ENCODE measurements around the gene GPC1.

GPC1 gene

DNA sequence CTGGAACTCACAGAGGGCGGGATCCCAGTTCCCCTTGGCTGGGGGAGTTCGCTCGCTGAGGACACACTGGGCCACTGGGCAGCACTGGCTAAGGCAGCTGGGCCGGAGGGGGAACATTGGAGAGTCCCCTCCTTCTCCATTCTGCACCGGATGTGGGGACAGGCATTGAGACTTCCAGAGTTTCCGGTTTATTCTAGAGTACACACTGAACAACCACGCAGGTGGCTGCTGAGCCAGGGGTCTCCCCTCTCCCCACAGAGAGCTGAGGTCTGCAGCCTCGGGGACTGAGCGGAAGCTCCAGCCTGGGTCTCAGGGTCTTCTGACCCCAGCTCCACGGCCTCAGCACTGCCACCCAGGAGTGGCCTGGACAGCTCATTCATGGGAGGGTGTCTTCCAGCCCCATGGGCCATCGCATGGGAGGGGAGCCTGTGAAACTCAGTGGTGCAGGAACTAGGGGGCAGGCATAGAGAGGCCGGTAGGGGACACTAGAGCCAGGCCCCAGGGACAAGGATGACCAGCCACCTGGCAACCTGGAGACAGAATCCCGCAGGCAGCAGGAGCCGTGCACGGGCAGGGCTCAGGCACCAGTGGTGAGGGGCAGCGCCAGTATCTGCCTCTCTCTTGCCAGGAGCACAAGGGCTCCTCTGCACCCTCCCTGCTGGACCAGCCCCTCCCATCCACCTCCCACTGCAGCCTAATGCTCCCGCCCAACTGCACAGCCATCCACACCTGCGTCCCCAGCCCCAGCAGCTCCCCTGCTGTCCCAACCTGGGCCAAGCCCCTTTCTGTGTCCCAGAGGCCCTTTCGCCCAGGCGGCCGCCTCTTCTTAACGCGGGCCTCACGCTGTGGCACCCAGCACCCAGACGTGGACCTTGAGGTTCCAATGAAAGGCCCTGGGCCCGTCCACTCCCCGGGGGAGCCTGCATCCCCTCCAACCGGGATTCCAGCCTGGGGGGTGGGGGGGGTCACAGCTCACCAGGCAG, 45.1 kb upstream of the GPC1 start:
- TF ChIP-seq, protein P1, sequence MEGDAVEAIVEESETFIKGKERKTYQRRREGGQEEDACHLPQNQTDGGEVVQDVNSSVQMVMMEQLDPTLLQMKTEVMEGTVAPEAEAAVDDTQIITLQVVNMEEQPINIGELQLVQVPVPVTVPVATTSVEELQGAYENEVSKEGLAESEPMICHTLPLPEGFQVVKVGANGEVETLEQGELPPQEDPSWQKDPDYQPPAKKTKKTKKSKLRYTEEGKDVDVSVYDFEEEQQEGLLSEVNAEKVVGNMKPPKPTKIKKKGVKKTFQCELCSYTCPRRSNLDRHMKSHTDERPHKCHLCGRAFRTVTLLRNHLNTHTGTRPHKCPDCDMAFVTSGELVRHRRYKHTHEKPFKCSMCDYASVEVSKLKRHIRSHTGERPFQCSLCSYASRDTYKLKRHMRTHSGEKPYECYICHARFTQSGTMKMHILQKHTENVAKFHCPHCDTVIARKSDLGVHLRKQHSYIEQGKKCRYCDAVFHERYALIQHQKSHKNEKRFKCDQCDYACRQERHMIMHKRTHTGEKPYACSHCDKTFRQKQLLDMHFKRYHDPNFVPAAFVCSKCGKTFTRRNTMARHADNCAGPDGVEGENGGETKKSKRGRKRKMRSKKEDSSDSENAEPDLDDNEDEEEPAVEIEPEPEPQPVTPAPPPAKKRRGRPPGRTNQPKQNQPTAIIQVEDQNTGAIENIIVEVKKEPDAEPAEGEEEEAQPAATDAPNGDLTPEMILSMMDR (IDR thresholded peaks at IDR 0.05; ENCODE audit: insufficient read depth, low read depth, low read length, missing control alignments), result no peak
- H3K4me3 ChIP-seq (ENCODE audit: low read length), result no peak overlapping the region
- DNase-seq (ENCODE audit: low read depth), result no peak

DNA sequence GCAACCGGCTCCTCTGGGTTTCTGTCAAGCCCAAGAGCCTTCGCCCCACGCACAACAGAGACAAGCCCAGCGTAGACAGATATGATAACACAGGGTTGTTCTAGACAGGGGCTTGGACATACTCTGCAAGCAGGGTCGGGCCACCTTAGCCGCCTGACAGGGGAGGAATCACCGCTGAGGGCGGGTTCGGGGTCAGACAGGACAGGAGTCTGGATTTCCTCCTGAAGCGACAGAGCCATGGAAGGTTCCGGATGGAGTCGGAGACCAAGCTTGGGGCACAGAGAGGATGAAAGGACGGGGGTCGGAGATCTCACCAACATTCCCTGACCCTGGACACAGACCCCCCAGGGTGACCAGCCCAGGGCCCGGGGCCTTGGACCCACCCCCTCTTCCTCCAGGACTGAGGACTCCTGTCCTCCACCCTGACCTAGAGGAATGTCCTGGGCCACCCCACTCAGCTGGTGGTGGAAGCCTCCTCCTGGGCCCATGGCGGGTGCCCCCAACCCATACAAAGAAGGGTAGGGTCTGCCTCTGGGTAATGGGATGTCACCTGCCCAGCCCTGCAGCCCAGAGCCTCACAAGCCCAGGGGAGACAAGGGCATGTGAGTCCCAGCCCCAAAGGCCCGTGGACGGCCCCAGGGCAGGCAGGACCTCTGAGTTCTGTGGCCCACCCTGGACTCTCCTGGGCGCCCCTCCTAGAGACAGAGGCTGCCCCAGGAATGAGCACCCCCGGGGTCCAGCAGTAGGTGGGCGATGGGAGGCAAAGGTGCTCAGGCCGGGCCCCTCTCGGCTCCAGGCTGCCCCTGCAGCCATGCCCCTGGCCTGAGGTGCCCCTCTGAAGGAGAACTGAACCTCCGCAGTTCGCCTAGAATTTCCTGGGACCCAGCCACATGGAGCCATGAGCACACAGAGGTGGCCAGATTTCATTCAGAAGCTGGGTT, 44.1 kb upstream of the GPC1 start:
- H3K4me3 ChIP-seq (ENCODE audit: low read length), result no peak overlapping the region
- TF ChIP-seq, protein P1 (IDR thresholded peaks at IDR 0.05; ENCODE audit: insufficient read depth, low read depth, low read length, missing control alignments), result no peak
- DNase-seq (ENCODE audit: low read depth), result no peak

DNA sequence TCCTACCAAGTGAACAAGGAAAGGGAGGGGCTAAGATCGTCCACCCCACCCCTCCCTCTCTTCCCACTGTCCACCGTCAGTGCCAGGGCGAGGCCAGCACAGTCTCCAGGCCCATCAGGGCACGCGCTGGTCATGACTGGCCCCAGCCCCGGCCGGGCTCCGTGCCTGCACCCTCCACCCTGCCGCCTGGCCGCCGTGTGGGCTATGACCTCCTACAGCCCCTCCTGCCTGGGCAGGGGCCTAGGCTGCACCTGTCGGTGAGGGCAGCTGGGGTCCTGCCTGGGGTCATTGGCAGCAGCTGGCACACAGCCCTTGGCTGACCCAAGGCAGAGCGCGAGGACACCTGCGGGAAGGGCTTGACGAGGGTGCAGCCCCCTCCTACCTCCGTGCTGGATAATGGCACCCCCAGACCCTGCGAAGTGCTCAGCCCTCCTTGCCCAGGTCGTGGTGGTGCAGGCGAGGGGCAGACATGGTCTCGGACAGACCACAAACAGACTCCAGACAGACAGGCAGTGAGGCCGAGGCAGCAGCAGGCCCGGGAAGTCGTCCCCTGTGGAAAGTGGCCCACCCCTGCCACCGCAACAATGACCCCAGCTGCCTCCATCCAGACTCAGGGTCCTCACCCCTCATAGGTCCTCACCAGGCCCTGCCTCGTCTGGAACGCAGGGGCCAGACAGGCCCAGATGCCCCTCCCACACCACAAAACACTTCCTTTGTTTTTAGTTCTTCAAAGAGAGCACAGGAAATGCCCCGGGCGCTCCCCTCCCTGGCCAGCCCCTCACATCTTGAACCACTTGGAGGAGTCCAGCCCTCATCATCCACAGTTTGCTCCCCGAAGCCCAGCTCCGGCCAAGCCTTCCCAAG, 43.1 kb upstream of the GPC1 start:
- DNase-seq (ENCODE audit: low read depth), result no peak
- H3K4me3 ChIP-seq (ENCODE audit: low read length), result no peak overlapping the region
- TF ChIP-seq, protein P1 (IDR thresholded peaks at IDR 0.05; ENCODE audit: insufficient read depth, low read depth, low read length, missing control alignments), result no peak

DNA sequence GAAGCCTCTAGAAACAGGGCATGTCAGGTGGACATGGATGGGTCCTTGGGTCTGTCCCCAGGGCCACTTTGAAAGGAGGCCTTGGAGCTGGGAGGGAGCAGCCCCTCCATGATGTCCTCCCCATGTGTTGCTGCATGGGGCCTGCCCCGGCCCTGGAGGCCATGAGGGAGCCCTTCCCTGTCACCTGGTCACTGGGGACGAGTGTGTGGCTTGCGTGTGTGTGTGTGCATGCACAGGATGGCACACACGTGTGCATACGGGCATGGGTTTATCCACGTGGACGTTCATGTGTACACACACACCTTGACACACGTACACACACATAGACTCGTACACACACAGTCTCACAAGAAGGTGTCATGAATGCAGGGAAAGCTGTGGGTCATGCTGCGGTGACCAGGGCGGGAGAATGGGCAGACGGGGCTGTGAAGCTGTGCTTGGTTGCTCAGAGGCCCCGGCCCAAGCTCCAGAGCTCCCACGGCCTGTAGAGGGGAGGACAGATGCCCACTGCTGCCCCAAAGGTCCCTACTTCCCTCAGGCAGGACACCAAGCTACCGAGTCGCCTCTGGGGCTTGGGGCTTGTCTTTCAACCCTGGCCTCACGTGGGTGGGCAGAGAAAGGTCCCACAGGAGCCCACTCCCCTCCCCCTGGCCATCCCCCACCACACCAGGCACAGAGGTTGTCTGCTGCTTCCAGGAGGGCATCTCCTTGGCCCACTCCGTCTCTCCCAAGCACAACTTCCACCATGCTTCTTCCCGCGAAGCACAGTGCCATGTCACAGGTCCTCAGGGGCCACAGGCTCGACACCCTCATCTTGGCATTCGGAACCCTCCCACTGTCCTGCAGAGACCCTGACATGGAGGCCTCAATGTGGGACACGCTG, 42.3 kb upstream of the GPC1 start:
- no peak for DNase-seq (ENCODE audit: low read depth)
- H3K4me3 ChIP-seq (ENCODE audit: low read length), result no peak overlapping the region
- TF ChIP-seq, protein P1 (IDR thresholded peaks at IDR 0.05; ENCODE audit: insufficient read depth, low read depth, low read length, missing control alignments), result no peak

DNA sequence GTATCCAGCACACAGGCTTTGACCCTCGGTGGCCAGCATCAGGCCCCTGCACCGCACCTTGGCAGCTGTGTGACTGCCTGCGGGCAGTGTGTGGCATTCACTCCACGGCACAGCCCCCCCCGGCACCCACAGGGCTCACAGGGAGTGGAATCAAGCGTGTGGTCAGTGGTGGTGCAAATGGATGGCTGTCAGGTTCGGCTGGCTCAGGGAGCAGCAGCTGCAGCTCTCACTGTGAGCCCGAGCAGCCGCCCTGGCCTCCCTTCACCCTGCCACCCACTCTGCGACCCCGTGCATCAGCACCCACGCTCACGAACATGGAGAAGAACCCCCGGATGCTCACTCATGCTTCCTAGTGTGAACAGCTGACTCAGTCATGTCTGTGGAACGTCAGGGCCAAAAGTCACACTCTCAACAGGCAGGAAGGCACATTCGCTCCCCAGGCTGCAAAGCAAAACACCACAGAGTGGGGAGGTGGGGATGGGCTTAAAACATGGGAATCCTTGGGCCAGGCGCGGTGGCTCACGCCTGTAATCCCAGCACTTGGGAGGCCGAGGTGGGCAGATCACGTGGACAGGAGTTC, 41.5 kb upstream of the GPC1 start:
- DNase-seq (ENCODE audit: low read depth), result no peak
- no peak overlapping the region for H3K4me3 ChIP-seq (ENCODE audit: low read length)
- TF ChIP-seq, protein P1 (IDR thresholded peaks at IDR 0.05; ENCODE audit: insufficient read depth, low read depth, low read length, missing control alignments), result no peak
